GM12891 (cell line): ENCODE data around the gene CSMD2.

ENCODE experiments used
- POLR2A ChIP-seq: IDR thresholded peaks from 2 replicates; pipeline ENCODE4 v1.6.1; 2011; ENCODE audit warnings: low read depth, low read length, control low read depth
- POLR2AphosphoS5 ChIP-seq: IDR thresholded peaks from 2 replicates; pipeline ENCODE4 v1.6.1; 2011; ENCODE audit warnings: low read depth, low read length, control low read depth
- TAF1 ChIP-seq: IDR thresholded peaks from 2 replicates; pipeline ENCODE4 v1.6.1; 2011; ENCODE audit warnings: low read depth, low read length, control low read depth

GRCh38 chr1:33727310-33727709 is 437.7 kb downstream of the CSMD2 start:
- TF ChIP-seq POLR2AphosphoS5 (no peak), POLR2A (no peak), TAF1 (no peak)
